COR-L47 (cell line): ENCODE results near the gene INTS6L.
"Not testable (repeated sequence)": the region's sequence is repeated elsewhere in the genome, so short reads cannot be mapped to it uniquely, and the experiment has no call there.

Experiments
- DNase-seq: peaks from one replicate; lab custom pipeline; 2025; lab: John Stamatoyannopoulos, UW

Gene INTS6L

DNA sequence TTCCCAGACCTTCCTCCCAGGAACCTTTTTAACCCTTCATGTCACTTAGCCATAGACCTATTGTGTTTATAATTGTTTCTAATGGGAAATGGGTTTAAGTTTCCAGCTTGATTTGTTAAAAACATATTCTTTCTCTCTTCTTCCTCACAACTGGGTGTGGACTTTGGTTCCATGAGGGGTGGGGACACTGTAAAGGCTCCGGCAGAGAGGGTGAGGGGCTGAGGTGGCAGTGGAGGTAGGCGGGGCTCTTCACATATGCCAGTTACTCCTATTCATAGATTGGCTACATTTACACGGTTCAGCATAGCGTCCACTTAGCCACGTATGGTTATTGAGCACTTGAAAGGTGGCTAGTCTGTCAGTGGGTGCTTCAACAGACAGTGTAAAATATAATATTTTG lies 7.8 kb downstream of the INTS6L start:
- DNase-seq: no peak

- DNase-seq: no peak
Measured at GRCh38 chrX:135528756-135529155, 8.3 kb downstream of the INTS6L start.

DNA sequence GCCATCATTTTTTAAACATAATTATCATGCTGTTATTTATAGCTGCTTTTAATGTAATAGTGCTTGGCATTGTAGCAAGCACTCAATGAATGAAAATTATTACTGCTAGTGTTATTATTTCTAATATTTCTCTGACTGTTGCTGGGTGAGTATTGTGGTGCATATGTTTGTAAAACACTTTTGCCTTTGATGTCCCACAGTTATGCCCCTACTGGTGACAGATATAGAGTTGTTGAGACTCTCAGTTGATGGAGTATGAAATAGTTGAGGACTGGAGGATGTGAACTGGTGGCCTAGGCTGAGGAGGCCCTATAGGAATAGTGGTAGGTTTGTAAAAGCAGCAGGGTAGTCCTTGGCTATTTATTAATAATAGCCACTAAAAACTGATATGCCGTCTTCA lies 9.6 kb downstream of the INTS6L start:
- no peak for DNase-seq

DNA sequence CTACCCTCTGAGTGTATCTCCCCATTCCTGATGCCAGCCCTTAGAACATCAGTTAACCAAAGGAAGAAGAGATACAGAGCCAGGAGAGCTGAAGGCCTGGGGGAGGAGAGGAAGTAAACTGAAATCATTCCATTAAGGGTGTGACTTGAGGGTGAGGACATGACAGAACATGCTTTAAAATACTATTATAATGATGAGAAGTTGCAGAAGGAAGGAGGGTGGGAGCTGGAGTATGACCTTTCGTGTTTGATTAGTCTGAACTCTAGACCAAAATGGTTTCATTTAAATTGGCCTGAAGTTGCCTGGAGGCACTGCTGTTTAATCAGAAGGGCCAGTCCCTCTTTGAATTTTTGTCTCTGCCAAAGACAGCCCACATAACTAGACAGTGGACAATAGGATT lies 11.4 kb downstream of the INTS6L start:
- no peak for DNase-seq

DNA sequence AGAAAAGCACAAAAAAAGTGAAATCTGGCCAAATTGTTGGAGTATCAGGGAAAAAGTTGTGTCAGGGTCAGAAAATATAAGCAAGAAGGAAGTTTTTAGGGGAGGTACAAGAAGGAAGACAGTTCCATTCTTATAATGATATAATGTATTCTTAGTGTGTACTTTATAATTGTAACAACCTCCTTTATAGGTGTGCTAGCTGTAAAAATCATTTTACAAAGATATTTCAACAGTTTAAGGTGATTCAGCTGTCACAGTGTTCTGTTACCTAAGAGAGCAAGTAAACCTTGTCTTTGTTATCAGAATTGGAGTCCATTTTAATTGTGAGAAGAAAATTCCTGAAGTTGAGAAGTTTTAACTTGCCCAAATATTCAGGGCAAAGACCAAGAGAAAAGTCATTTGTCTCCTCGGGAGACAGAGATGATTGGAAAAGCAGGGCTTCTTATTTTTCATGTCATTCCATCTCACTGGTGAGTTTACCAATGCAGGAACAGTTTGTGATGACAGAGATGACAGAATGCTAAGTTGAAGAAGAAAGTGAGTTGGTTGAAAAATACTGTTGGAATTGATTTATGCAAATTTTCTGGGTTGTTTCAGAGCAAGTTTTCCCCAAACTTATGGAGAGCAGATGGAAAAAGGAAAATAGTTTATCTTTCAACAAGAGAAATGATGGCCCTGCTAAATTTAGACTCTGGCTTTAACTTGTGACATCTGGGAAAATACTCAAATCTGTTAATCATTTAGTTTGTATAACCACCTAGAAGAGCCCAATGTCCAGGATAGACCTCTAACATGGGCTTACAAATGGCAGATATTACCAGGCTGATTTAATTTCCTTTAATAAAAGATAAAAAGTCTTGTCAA lies 14.8 kb downstream of the INTS6L start:
- DNase-seq: no peak

DNA sequence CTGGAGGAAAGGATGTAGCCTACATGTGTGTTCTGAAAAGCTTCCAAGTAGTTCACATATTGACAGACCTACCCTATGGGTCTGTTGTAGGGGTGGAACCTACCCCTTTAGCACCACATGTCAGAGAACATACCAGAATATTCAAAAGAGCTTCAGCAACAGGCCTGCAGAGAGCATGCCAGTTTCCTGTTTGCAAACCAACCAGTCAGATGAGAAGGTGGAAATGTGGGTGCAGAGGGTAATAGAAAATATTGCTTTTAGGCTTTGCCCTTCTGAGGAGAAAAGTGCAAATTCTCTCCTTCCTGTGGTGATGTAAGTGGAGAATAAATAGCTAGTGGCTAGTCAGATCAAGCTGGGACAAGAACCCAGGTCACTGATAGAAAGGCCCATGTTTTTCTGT lies 16.4 kb downstream of the INTS6L start:
- no peak for DNase-seq

DNA sequence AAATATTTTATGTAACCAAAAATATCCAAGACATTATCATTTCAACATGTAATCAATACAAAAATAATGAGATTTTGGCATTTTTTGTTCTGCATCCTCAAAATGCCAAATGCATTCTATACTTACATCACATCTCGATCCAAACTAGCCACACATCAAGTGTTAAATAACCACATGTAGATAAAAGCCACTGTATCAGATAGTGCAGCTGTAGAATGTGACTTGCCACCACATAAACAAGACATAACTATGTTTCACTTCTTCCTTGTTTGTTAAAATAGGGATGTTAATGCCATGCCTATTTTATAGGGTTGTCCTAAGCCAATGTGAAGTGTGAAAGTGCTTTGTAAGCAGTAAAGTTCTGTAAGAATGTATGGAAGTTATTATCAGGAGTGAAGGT lies 20.9 kb downstream of the INTS6L start:
- DNase-seq: no peak

- no peak for DNase-seq
Measured at GRCh38 chrX:135543172-135543571, 22.7 kb downstream of the INTS6L start.

DNA sequence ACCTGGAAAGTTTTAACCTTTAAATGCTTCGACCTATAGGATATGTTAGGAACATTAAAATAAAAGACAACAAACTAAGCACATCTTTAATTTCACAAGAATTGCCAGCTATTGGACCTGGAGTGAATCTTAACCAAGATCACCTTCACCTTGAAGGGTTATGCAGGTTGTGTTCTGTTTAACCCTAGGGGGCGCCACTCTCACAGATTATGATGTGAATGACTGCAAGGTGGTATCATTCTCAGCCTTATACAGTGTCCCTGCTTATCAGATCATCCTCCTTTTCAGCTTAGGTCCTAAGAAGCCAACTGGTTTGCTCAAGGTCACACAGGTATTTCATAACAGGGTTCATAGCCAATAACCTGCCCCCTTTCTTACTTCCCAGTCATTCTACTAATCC lies 23.5 kb downstream of the INTS6L start:
- DNase-seq: no peak

DNA sequence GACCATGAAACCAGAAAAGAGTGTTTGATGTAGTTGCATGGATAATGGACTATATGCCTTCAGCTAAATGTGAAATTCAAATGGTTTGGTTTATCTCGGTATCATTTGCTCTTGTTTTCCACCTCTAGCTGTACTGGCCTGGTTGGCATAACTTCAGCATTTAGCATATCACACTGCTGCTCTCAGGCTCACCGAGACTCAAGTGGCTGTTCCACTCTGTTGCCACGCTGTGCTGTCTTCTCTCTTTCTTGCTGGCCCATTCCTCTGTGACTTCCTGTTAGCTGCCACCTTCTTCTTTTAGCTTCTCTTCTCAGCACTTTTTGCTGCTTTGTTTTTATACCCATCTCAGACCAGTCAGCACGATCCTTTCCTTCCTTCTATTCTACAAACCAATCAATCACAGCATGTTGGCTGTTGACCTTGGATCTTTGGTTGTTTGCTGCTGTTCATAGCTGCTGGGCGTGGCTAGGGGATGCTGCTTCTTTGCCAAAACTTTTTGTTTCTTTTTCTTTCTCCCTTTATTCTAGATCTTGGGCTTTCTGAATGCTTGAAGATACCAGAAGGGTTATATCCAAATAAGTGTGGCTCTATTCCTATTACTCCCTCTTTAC lies 24.0 kb downstream of the INTS6L start:
- DNase-seq: no peak

- no peak for DNase-seq
Measured at GRCh38 chrX:135547767-135548166, 27.3 kb downstream of the INTS6L start.

DNA sequence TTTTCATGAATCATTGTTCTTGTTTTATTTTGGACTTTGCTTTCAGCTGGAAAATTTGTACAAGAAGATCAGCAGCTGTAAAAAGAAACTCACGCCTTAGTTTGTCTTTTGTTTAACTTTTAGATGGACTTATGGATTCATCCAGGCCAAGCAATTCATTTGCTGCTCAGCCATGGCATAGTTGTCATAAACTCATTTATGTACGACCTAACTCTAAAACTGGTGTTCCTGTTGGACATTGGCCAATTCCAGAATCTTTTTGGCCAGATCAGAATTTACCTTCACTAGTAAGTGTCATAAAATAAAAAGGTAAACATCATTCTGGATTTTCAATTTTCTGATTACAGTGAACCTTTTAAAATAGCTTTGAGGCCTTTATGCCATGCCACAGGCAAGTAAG lies 29.1 kb downstream of the INTS6L start:
- DNase-seq: no peak

DNA sequence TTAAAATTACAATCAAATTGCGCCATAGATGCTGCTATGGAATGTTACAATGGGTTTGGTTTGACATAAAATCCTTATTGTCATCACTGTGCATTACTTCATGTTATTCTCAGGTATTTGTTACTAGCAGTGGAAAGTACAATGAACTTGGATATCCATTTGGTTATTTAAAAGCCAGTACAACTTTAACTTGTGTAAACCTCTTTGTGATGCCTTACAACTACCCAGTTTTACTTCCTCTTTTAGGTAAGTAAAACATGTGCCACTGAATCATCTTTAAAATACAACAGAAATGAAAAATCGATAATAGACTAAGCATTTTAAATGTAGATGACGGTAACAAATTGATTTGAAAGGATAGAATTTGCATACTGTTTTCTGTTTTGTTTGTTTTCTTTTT lies 35.6 kb downstream of the INTS6L start:
- DNase-seq: no peak

- DNase-seq: no peak
Measured at GRCh38 chrX:135557344-135557743, 36.9 kb downstream of the INTS6L start.

GRCh38 chrX:135572436-135572835 lies 52.0 kb downstream of the INTS6L start:
- DNase-seq: no peak

- DNase-seq: no peak
Measured at GRCh38 chrX:135581496-135581895, 61.0 kb downstream of the INTS6L start.

GRCh38 chrX:135585153-135585552 lies 64.7 kb downstream of the INTS6L start:
- no peak for DNase-seq

DNA sequence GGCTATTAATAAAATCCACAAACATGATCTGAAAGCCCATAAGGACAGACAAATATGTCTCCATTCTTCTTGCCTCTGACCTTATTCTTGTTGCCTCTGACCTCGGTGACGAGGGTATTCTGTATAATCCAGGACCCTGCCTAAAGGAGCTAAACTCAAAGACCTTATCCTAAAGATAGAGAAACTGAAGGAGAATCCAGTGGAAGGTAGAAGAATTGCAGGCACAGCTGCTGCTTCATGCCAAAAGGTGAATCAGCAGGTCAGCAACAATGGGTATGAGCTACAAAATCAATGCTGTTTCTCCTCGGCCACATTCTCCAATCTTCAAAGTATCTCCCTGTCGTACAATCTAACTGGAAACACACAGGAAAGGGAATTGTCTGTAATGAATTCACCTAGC lies 71.4 kb downstream of the INTS6L start:
- no peak for DNase-seq

GRCh38 chrX:135594049-135594448 lies 73.6 kb downstream of the INTS6L start:
- DNase-seq: not testable (repeated sequence)

DNA sequence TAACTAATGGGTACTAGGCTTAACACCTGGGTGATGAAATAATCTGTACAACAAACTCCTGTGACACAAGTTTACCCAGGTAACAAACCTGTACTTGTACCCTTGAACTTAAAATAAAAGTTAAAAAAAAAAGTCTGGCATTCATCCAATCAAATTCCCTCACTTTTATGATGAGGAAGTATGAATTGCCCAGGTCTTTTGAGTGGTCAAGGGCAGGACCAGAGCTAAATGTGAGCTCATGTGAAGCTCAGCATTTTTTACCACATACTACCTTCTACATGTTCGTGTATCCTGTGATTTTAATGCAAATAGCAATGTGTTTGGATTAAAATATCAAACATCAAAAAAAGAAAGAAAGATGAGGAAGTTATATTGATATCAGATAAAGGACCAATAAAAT lies 74.0 kb downstream of the INTS6L start:
- DNase-seq: not testable (repeated sequence)

- no peak for DNase-seq
Measured at GRCh38 chrX:135595543-135595942, 75.1 kb downstream of the INTS6L start.

GRCh38 chrX:135596495-135596894 lies 76.0 kb downstream of the INTS6L start:
- peak; percentile 22 for DNase-seq

- DNase-seq: no peak
Measured at GRCh38 chrX:135605906-135606305, 85.4 kb downstream of the INTS6L start.
